HAP-1 (cell line): ENCODE measurements around the gene SLC16A12.

Experiments
- DNase-seq, 2 experiments: peaks; one replicate each; pipeline ENCODE4 v3.0.0-alpha.2; 2016 to 2020; ENCODE audit warnings: low spot score in 2 of 2
- H3K27me3 ChIP-seq: fragments of 250-450 bp; sonication (Bioruptor Pico); 2 replicates; pipeline ENCODE4 v1.5.1; 2020; ENCODE audit warnings: low read depth, mild to moderate bottlenecking, moderate library complexity
- H3K36me3 ChIP-seq: fragments of 250-450 bp; sonication (Bioruptor Pico); replicated peaks from 2 replicates; pipeline ENCODE4 v1.5.1; 2020; ENCODE audit warnings: mild to moderate bottlenecking
- H3K4me1 ChIP-seq: fragments of 250-450 bp; sonication (Bioruptor Pico); 2 replicates; pipeline ENCODE4 v1.5.1; 2020; ENCODE audit warnings: mild to moderate bottlenecking
- H3K4me3 ChIP-seq: fragments of 250-450 bp; sonication (Bioruptor Pico); 2 replicates; pipeline ENCODE4 v1.5.1; 2020; ENCODE audit warnings: mild to moderate bottlenecking, moderate library complexity
- H3K9me3 ChIP-seq: fragments of 250-450 bp; sonication (Bioruptor Pico); 2 replicates; pipeline ENCODE4 v1.5.1; 2020; ENCODE audit warnings: mild to moderate bottlenecking, moderate library complexity
- in situ Hi-C: fragments of 300-500 bp; cut with MboI; formaldehyde crosslinking; loops from 3 replicates; pipeline ENCODE4 v1.14.3; 2020; ENCODE audit warnings: low sequenced_read_pairs, inconsistent platforms, mixed read lengths

The SLC16A12 gene

GRCh38 chr10:89516149-89516832 lies 19.1 kb downstream of the SLC16A12 start:
- no peaks in the 10 kb centered on the region for H3K27me3 ChIP-seq
- in situ Hi-C loops: no loop called here
- no peak overlapping the region for H3K4me3 ChIP-seq
- H3K9me3 ChIP-seq: no peaks in the 10 kb centered on the region
- H3K36me3 ChIP-seq: no peaks in the 10 kb centered on the region
- DNase-seq: no peak
- peaks cover 4% of the 10 kb centered on the region for H3K4me1 ChIP-seq

GRCh38 chr10:89515031-89515841 lies 20.2 kb downstream of the SLC16A12 start:
- no peaks in the 10 kb centered on the region; the same call in 1 of the 2 replicates for H3K9me3 ChIP-seq
- H3K27me3 ChIP-seq: no peaks in the 10 kb centered on the region
- no peaks in the 10 kb centered on the region for H3K36me3 ChIP-seq
- in situ Hi-C loops: no loop called here
- H3K4me3 ChIP-seq: no peak overlapping the region
- H3K4me1 ChIP-seq: peaks cover 3% of the 10 kb centered on the region
- no peak for DNase-seq

GRCh38 chr10:89513206-89513605 lies 22.2 kb downstream of the SLC16A12 start:
- Histone ChIP-seq H3K4me3 (no peak overlapping the region), H3K27me3 (peaks cover 9% of the 10 kb centered on the region), H3K9me3 (no peaks in the 10 kb centered on the region; the same call in 1 of the 2 replicates), H3K4me1 (no peaks in the 10 kb centered on the region), H3K36me3 (no peaks in the 10 kb centered on the region)
- no peak for DNase-seq
- in situ Hi-C loops: no loop called here

- H3K4me3 ChIP-seq: no peak overlapping the region
Measured at GRCh38 chr10:89505640-89506275, 29.6 kb downstream of the SLC16A12 start.

GRCh38 chr10:89504691-89505090 lies 30.7 kb downstream of the SLC16A12 start:
- Histone ChIP-seq H3K4me3 (no peak overlapping the region), H3K36me3 (no peaks in the 10 kb centered on the region), H3K27me3 (peaks cover 39% of the 10 kb centered on the region), H3K4me1 (peaks cover 12% of the 10 kb centered on the region), H3K9me3 (peaks cover 9% of the 10 kb centered on the region; the same call in 1 of the 2 replicates)
- in situ Hi-C loops: no loop called here
- no peak for DNase-seq

More at GRCh38 chr10:89505640-89506275, 29.6 kb downstream of the SLC16A12 start:
- H3K9me3 ChIP-seq: peaks cover 8% of the 10 kb centered on the region; the same call in 1 of the 2 replicates
- H3K4me1 ChIP-seq: peaks cover 12% of the 10 kb centered on the region
- H3K27me3 ChIP-seq: peaks cover 39% of the 10 kb centered on the region
- no peak for DNase-seq
- H3K36me3 ChIP-seq: no peaks in the 10 kb centered on the region
- in situ Hi-C loops: no loop called here

GRCh38 chr10:89503652-89504370 lies 31.6 kb downstream of the SLC16A12 start:
- H3K4me1 ChIP-seq: peaks cover 12% of the 10 kb centered on the region
- no peaks in the 10 kb centered on the region for H3K36me3 ChIP-seq
- H3K4me3 ChIP-seq: no peak overlapping the region
- DNase-seq: no peak
- peaks cover 9% of the 10 kb centered on the region; the same call in 1 of the 2 replicates for H3K9me3 ChIP-seq
- peaks cover 36% of the 10 kb centered on the region for H3K27me3 ChIP-seq
- in situ Hi-C loops: no loop called here

GRCh38 chr10:89503151-89503550 lies 32.2 kb downstream of the SLC16A12 start:
- peaks cover 12% of the 10 kb centered on the region for H3K4me1 ChIP-seq
- H3K36me3 ChIP-seq: no peaks in the 10 kb centered on the region
- peak in 1 of 2 experiments; percentile 87 for DNase-seq
- H3K4me3 ChIP-seq: no peak overlapping the region
- in situ Hi-C loops: no loop called here
- H3K27me3 ChIP-seq: peaks cover 29% of the 10 kb centered on the region
- H3K9me3 ChIP-seq: peaks cover 9% of the 10 kb centered on the region; the same call in 1 of the 2 replicates

GRCh38 chr10:89502549-89502948 lies 32.8 kb downstream of the SLC16A12 start:
- H3K27me3 ChIP-seq: peaks cover 23% of the 10 kb centered on the region
- in situ Hi-C loops: no loop called here
- peaks cover 9% of the 10 kb centered on the region; the same call in 1 of the 2 replicates for H3K9me3 ChIP-seq
- no peak for DNase-seq
- H3K4me3 ChIP-seq: no peak overlapping the region
- H3K4me1 ChIP-seq: peaks cover 12% of the 10 kb centered on the region
- H3K36me3 ChIP-seq: no peaks in the 10 kb centered on the region

- 0 out of 2 replicates have a peak, but pooled peaks cover 2% of the 10 kb centered on the region for H3K9me3 ChIP-seq
- in situ Hi-C loops: no loop called here
- H3K36me3 ChIP-seq: no peaks in the 10 kb centered on the region
- peaks cover 5% of the 10 kb centered on the region for H3K27me3 ChIP-seq
- peaks cover 21% of the 10 kb centered on the region for H3K4me1 ChIP-seq
- no peak for DNase-seq
- no peak overlapping the region for H3K4me3 ChIP-seq
Measured at GRCh38 chr10:89494575-89494974, 40.8 kb downstream of the SLC16A12 start.

- in situ Hi-C loops: no loop called here
- Histone ChIP-seq H3K9me3 (0 out of 2 replicates have a peak, but pooled peaks cover 2% of the 10 kb centered on the region), H3K4me1 (peaks cover 21% of the 10 kb centered on the region), H3K27me3 (peaks cover 5% of the 10 kb centered on the region), H3K36me3 (no peaks in the 10 kb centered on the region), H3K4me3 (no peak overlapping the region)
- DNase-seq: no peak
Measured at GRCh38 chr10:89494068-89494467, 41.3 kb downstream of the SLC16A12 start.

GRCh38 chr10:89491932-89492331 lies 43.5 kb downstream of the SLC16A12 start:
- Histone ChIP-seq H3K4me1 (peaks cover 21% of the 10 kb centered on the region), H3K4me3 (no peak overlapping the region), H3K9me3 (0 out of 2 replicates have a peak, but pooled peaks cover 2% of the 10 kb centered on the region), H3K36me3 (no peaks in the 10 kb centered on the region), H3K27me3 (peaks cover 3% of the 10 kb centered on the region; the same call in 1 of the 2 replicates)
- in situ Hi-C loops: no loop called here
- no peak for DNase-seq

GRCh38 chr10:89490596-89491335 lies 44.6 kb downstream of the SLC16A12 start:
- H3K9me3 ChIP-seq: 0 out of 2 replicates have a peak, but pooled peaks cover 2% of the 10 kb centered on the region
- DNase-seq: peak; percentile 60 to 90
- in situ Hi-C loops: no loop called here
- H3K36me3 ChIP-seq: no peaks in the 10 kb centered on the region
- H3K4me1 ChIP-seq: peaks cover 21% of the 10 kb centered on the region
- no peaks in the 10 kb centered on the region for H3K27me3 ChIP-seq
- H3K4me3 ChIP-seq: no peak overlapping the region
